Cortex of kidney (tissue), 1 donor: ENCODE measurements around the gene CNDP2.

Experiments used
- DNase-seq: peaks from one replicate; lab custom pipeline; 2025; lab: John Stamatoyannopoulos, UW

CNDP2 gene

DNA sequence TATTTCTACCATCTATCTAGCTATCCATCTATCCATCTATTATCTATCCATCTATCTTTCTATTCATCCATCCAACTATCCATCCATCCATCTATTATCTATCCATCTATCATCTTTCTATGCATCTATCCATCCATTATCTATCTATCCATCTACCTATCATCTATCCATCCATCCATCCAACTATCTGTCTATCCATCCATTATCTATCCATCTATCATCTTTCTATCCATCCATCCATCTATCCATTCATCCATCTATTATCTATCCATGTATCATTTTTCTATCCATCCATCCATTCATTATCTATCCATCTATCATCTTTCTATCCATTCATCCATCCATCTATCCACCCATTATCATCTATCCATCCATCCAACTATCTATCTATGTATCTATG, 76.9 kb downstream of the CNDP2 start:
- DNase-seq = no peak
